ENCODE measurements around the gene BNC2. TPM values are rescaled to one million over a fixed set of nuclear protein-coding genes. Genes with fewer than 3 reads are reported as not detected.

The BNC2 gene
- total RNA-seq, 1 donor from 2014 or later = 5.4 TPM

GRCh38 chr9:16801871-16802466 lies 68.5 kb downstream of the BNC2 start:
- Mint-ChIP-seq H3K4me3 (no peak overlapping the region), H3K9me3 (no peaks in the 10 kb centered on the region), H3K36me3 (ENCODE audit: low read depth) (no peaks in the 10 kb centered on the region), H3K27me3 (ENCODE audit: low read depth) (no peaks in the 10 kb centered on the region), H3K4me1 (peaks cover 3% of the 10 kb centered on the region), H3K27ac (ENCODE audit: unreplicated experiment) (no peak overlapping the region)
- no peak for TF ChIP-seq CTCF (conservative IDR thresholded peaks at IDR 0.05)
- DNase-seq (ENCODE audit: low read depth, low spot score) = no peak

- Mint-ChIP-seq H3K27ac (ENCODE audit: unreplicated experiment) (no peak overlapping the region), H3K27me3 (ENCODE audit: low read depth) (no peaks in the 10 kb centered on the region), H3K4me3 (no peak overlapping the region), H3K9me3 (peaks cover 4% of the 10 kb centered on the region), H3K36me3 (ENCODE audit: low read depth) (peaks cover 5% of the 10 kb centered on the region), H3K4me1 (peaks cover 11% of the 10 kb centered on the region)
- TF ChIP-seq CTCF (conservative IDR thresholded peaks at IDR 0.05) = no peak
- no peak for DNase-seq (ENCODE audit: low read depth, low spot score)
Measured at GRCh38 chr9:16796304-16796825, 74.1 kb downstream of the BNC2 start.

GRCh38 chr9:16794871-16795639 lies 75.4 kb downstream of the BNC2 start:
- H3K36me3 Mint-ChIP-seq (ENCODE audit: low read depth) = peaks cover 5% of the 10 kb centered on the region
- TF ChIP-seq CTCF (conservative IDR thresholded peaks at IDR 0.05) = no peak
- H3K9me3 Mint-ChIP-seq = peaks cover 4% of the 10 kb centered on the region
- no peak for DNase-seq (ENCODE audit: low read depth, low spot score)
- no peak overlapping the region for H3K27ac Mint-ChIP-seq (ENCODE audit: unreplicated experiment)
- no peaks in the 10 kb centered on the region for H3K27me3 Mint-ChIP-seq (ENCODE audit: low read depth)
- H3K4me1 Mint-ChIP-seq = peaks cover 11% of the 10 kb centered on the region
- H3K4me3 Mint-ChIP-seq = no peak overlapping the region

- TF ChIP-seq CTCF (conservative IDR thresholded peaks at IDR 0.05) = no peak
- H3K4me1 Mint-ChIP-seq = peaks cover 11% of the 10 kb centered on the region
- peaks cover 4% of the 10 kb centered on the region for H3K9me3 Mint-ChIP-seq
- no peak overlapping the region for H3K4me3 Mint-ChIP-seq
- DNase-seq (ENCODE audit: low read depth, low spot score) = no peak
- peaks cover 5% of the 10 kb centered on the region for H3K36me3 Mint-ChIP-seq (ENCODE audit: low read depth)
- H3K27me3 Mint-ChIP-seq (ENCODE audit: low read depth) = no peaks in the 10 kb centered on the region
- no peak overlapping the region for H3K27ac Mint-ChIP-seq (ENCODE audit: unreplicated experiment)
Measured at GRCh38 chr9:16794103-16794502, 76.4 kb downstream of the BNC2 start.

GRCh38 chr9:16787724-16788123 lies 82.7 kb downstream of the BNC2 start:
- no peak overlapping the region for H3K4me3 Mint-ChIP-seq
- no peaks in the 10 kb centered on the region for H3K9me3 Mint-ChIP-seq
- H3K27ac Mint-ChIP-seq (ENCODE audit: unreplicated experiment) = no peak overlapping the region
- no peak for TF ChIP-seq CTCF (conservative IDR thresholded peaks at IDR 0.05)
- no peaks in the 10 kb centered on the region for H3K36me3 Mint-ChIP-seq (ENCODE audit: low read depth)
- DNase-seq (ENCODE audit: low read depth, low spot score) = no peak
- peaks cover 13% of the 10 kb centered on the region for H3K4me1 Mint-ChIP-seq
- H3K27me3 Mint-ChIP-seq (ENCODE audit: low read depth) = no peaks in the 10 kb centered on the region
